Sigmoid colon (tissue), 7 donors: ENCODE results near the gene HK3. TPM values are rescaled to one million over a fixed set of nuclear protein-coding genes. Genes with fewer than 3 reads are reported as not detected.

Source experiments
- DNase-seq: peaks from one replicate; pipeline ENCODE4 v3.0.0-alpha.2; 2019
- H3K27ac ChIP-seq, 4 donors: fragments of 200-600 bp; sonication (generic); one replicate each; pipeline ENCODE4 v1.5.1; 2016 to 2019; ENCODE audit warnings: mild to moderate bottlenecking in 1 of 4
- H3K27me3 ChIP-seq, 3 donors: fragments of 200-600 bp; sonication (generic); one replicate each; pipeline ENCODE4 v1.5.1; 2019; ENCODE audit warnings: mild to moderate bottlenecking in 1 of 3
- H3K36me3 ChIP-seq, 4 donors: fragments of 200-600 bp; sonication (generic); one replicate each; pipeline ENCODE4 v1.5.1; 2016 to 2019
- H3K4me1 ChIP-seq, 4 donors: fragments of 200-600 bp; sonication (generic); one replicate each; pipeline ENCODE4 v1.5.1; 2017 to 2019
- H3K4me3 ChIP-seq, 4 donors: fragments of 200-600 bp; sonication (generic); one replicate each; pipeline ENCODE4 v1.5.1; 2017 to 2019; ENCODE audit warnings: mild to moderate bottlenecking in 2 of 4, moderate library complexity in 1 of 4
- H3K9me3 ChIP-seq, 4 donors: fragments of 200-600 bp in 3 of 4; sonication (generic) in 3 of 4; one replicate each; pipeline versions ENCODE4 v1.5.1 to v1.6.1; 2013 to 2019
- CTCF ChIP-seq, 4 experiments: fragments of 450-650 bp in 3 of 4; fragments of 200-600 bp in 1 of 4; IDR thresholded peaks; one replicate each; pipeline ENCODE4 v1.5.1; 2016 to 2019; ENCODE audit warnings: antibody characterized with exemption in 4 of 4, mild to moderate bottlenecking in 3 of 4, moderate library complexity in 2 of 4
- EP300 ChIP-seq, 4 donors: sonication (generic); formaldehyde crosslinking; IDR thresholded peaks; one replicate each; pipeline ENCODE4 v1.6.1; 2017; ENCODE audit warnings: antibody characterized with exemption in 4 of 4
- POLR2A ChIP-seq, 2 donors: fragments of 450-650 bp; IDR thresholded peaks; one replicate each; pipeline ENCODE4 v1.6.1; 2016; ENCODE audit warnings: antibody characterized with exemption in 2 of 2, mild to moderate bottlenecking in 2 of 2, moderate library complexity in 2 of 2
- POLR2AphosphoS5 ChIP-seq, 4 donors: sonication (generic); formaldehyde crosslinking; IDR thresholded peaks; one replicate each; pipeline ENCODE4 v1.6.1; 2017; ENCODE audit warnings: antibody characterized with exemption in 4 of 4
- WGBS, 2 donors: extraction: QIAGEN DNeasy Blood & Tissue Kit; methylation state at CpG; one replicate each; pipeline ENCODE4 v1.1.7; 2013; 5-methylcytosine and 5-hydroxymethylcytosine counted together
- intact Hi-C: fragments of 100-400 bp; cut with DNase I; formaldehyde crosslinking; loops from one replicate; pipeline ENCODE4 v1.15.1; 2023
- polyA plus RNA-seq, 3 donors: library from polyadenylated mRNA; stranded (reverse); fragments of 200-250 nt; gene quantifications; one replicate each; pipeline ENCODE4 v1.2.3, GENCODE V29; 2013
- total RNA-seq, 4 donors: library from RNA; depleted of rRNA; stranded (reverse); fragments of >200 nt; gene quantifications; one replicate each; pipeline ENCODE4 v1.1.0, GENCODE V29; 2016
- donor health status: healthy with polysubstance abuse.
- donor health status: Bipolar disorder and iron deficiency.
- donor health status: healthy.

Gene HK3
- total and polyA plus RNA-seq, 7 donors, result 1.8 to 12.8 (median 8.6) TPM

- H3K27ac ChIP-seq, result no peak overlapping the region
- no peaks in the 10 kb centered on the region for H3K4me1 ChIP-seq
- intact Hi-C loops, result no loop called here
- peaks cover 0 to 4% (median 0%) of the 10 kb centered on the region in 4 donors for H3K36me3 ChIP-seq
- TF ChIP-seq EP300 (IDR thresholded peaks at IDR 0.05), result no peak
- TF ChIP-seq POLR2A (IDR thresholded peaks at IDR 0.05), result no peak
- TF ChIP-seq CTCF (IDR thresholded peaks at IDR 0.05), result no peak
- no peak for TF ChIP-seq POLR2AphosphoS5 (IDR thresholded peaks at IDR 0.05)
- no peaks in the 10 kb centered on the region for H3K27me3 ChIP-seq
- H3K4me3 ChIP-seq, result no peak overlapping the region
- no peaks in the 10 kb centered on the region for H3K9me3 ChIP-seq
- no peak for DNase-seq
Observed at GRCh38 chr5:176916337-176916736, 17.2 kb upstream of the HK3 start.

GRCh38 chr5:176915906-176916305 lies 16.8 kb upstream of the HK3 start:
- no peak overlapping the region for H3K4me3 ChIP-seq
- no peaks in the 10 kb centered on the region for H3K9me3 ChIP-seq
- H3K27me3 ChIP-seq, result no peaks in the 10 kb centered on the region
- intact Hi-C loops, result no loop called here
- 95 to 98% methylated on average over 2 of the region's 2 CpGs for WGBS, 2 donors
- no peaks in the 10 kb centered on the region for H3K4me1 ChIP-seq
- no peak for TF ChIP-seq POLR2A (IDR thresholded peaks at IDR 0.05)
- TF ChIP-seq EP300 (IDR thresholded peaks at IDR 0.05), result no peak
- TF ChIP-seq POLR2AphosphoS5 (IDR thresholded peaks at IDR 0.05), result no peak
- TF ChIP-seq CTCF (IDR thresholded peaks at IDR 0.05), result no peak
- H3K27ac ChIP-seq, result no peak overlapping the region
- H3K36me3 ChIP-seq, result peaks cover 0 to 7% (median 0%) of the 10 kb centered on the region in 4 donors
- no peak for DNase-seq

GRCh38 chr5:176912115-176912514 lies 13.0 kb upstream of the HK3 start:
- Histone ChIP-seq H3K27me3 (no peaks in the 10 kb centered on the region), H3K27ac (no peak overlapping the region), H3K36me3 (peaks cover 0 to 37% (median 16%) of the 10 kb centered on the region in 4 donors), H3K4me1 (no peaks in the 10 kb centered on the region), H3K9me3 (no peaks in the 10 kb centered on the region), H3K4me3 (no peak overlapping the region)
- intact Hi-C loops, result no loop called here
- DNase-seq, result no peak
- TF ChIP-seq CTCF (IDR thresholded peaks at IDR 0.05) (no peak), POLR2A (IDR thresholded peaks at IDR 0.05) (no peak), EP300 (IDR thresholded peaks at IDR 0.05) (no peak), POLR2AphosphoS5 (IDR thresholded peaks at IDR 0.05) (no peak)
- WGBS, 2 donors, result 74 to 78% methylated on average over 2 of the region's 2 CpGs

- intact Hi-C loops, result no loop called here
- Histone ChIP-seq H3K36me3 (peaks cover 19 to 66% (median 37%) of the 10 kb centered on the region in 4 donors), H3K9me3 (no peaks in the 10 kb centered on the region), H3K4me1 (no peaks in the 10 kb centered on the region), H3K27me3 (no peaks in the 10 kb centered on the region), H3K27ac (no peak overlapping the region), H3K4me3 (no peak overlapping the region)
- DNase-seq, result no peak
- 89 to 94% methylated on average over 5 of the region's 5 CpGs for WGBS, 2 donors
- no peak for TF ChIP-seq POLR2AphosphoS5 (IDR thresholded peaks at IDR 0.05)
- no peak for TF ChIP-seq POLR2A (IDR thresholded peaks at IDR 0.05)
- no peak for TF ChIP-seq CTCF (IDR thresholded peaks at IDR 0.05)
- TF ChIP-seq EP300 (IDR thresholded peaks at IDR 0.05), result no peak
Observed at GRCh38 chr5:176908675-176909368, 9.7 kb upstream of the HK3 start.

GRCh38 chr5:176906796-176907195 lies 7.7 kb upstream of the HK3 start:
- TF ChIP-seq EP300 (IDR thresholded peaks at IDR 0.05) (no peak), CTCF (IDR thresholded peaks at IDR 0.05) (no peak), POLR2A (IDR thresholded peaks at IDR 0.05) (no peak)
- intact Hi-C loops, result no loop called here
- Histone ChIP-seq H3K36me3 (peaks cover 19 to 83% (median 43%) of the 10 kb centered on the region in 4 donors), H3K4me3 (no peak overlapping the region), H3K27ac (no peak overlapping the region), H3K9me3 (no peaks in the 10 kb centered on the region), H3K27me3 (no peaks in the 10 kb centered on the region), H3K4me1 (no peaks in the 10 kb centered on the region)
- WGBS, 2 donors, result 88 to 92% methylated on average over 3 of the region's 3 CpGs
- DNase-seq, result no peak
